CD14-positive monocyte (primary cell): ENCODE results near the gene RRP9. TPM values are rescaled to one million over a fixed set of nuclear protein-coding genes. Genes with fewer than 3 reads are reported as not detected.

ENCODE experiments used
- DNase-seq, 3 donors: peaks; one replicate each; pipeline ENCODE4 v3.0.0-alpha.2; 2011 to 2022
- H2AFZ ChIP-seq: 2 replicates; pipeline ENCODE4 v1.6.0; 2012; ENCODE audit warnings: mild to moderate bottlenecking, low read depth, low read length, inconsistent platforms; ENCODE audit not compliant: insufficient read depth, poor library complexity, severe bottlenecking
- H3K27ac ChIP-seq, 2 donors: 1 replicate in 1 of 2; 2 replicates in 1 of 2; pipeline ENCODE4 v1.5.1; 2012 to 2013; ENCODE audit warnings: low read length in 2 of 2, control low read depth in 1 of 2, inconsistent platforms in 1 of 2, low read depth in 1 of 2, mild to moderate bottlenecking in 1 of 2
- H3K27me3 ChIP-seq, 2 donors: one replicate each; pipeline versions ENCODE4 v1.6.0 to v1.6.1; 2011 to 2013; ENCODE audit warnings: low read length in 2 of 2; ENCODE audit not compliant: control insufficient read depth in 2 of 2, insufficient read depth in 2 of 2
- H3K36me3 ChIP-seq, 2 donors: replicated peaks in 1 of 2; 1 replicate in 1 of 2; 2 replicates in 1 of 2; pipeline versions ENCODE4 v1.5.1 to v1.6.1; 2012 to 2013; ENCODE audit warnings: low read length in 2 of 2, control low read depth in 1 of 2, inconsistent platforms in 1 of 2, mild to moderate bottlenecking in 1 of 2; ENCODE audit not compliant: insufficient read depth in 2 of 2, control insufficient read depth in 1 of 2
- H3K4me1 ChIP-seq, 2 donors: 1 replicate in 1 of 2; 2 replicates in 1 of 2; pipeline versions ENCODE4 v1.5.1 to v1.6.1; 2012 to 2013; ENCODE audit warnings: low read length in 2 of 2, control low read depth in 1 of 2, inconsistent platforms in 1 of 2, mild to moderate bottlenecking in 1 of 2, moderate library complexity in 1 of 2; ENCODE audit not compliant: insufficient read depth in 2 of 2, control insufficient read depth in 1 of 2
- H3K4me2 ChIP-seq: replicated peaks from 2 replicates; pipeline ENCODE3; 2012; ENCODE audit warnings: low read length, moderate library complexity, mild to moderate bottlenecking; ENCODE audit not compliant: poor library complexity, severe bottlenecking; ENCODE audit errors: extremely low read depth
- H3K4me3 ChIP-seq, 3 experiments: fragments of 200-600 bp in 1 of 3; sonication (generic) in 1 of 3; replicated peaks in 1 of 3; 1 replicate in 2 of 3; 2 replicates in 1 of 3; pipeline ENCODE4 v1.5.1; 2011 to 2013; ENCODE audit warnings: low read length in 3 of 3, mild to moderate bottlenecking in 3 of 3, control low read depth in 2 of 3, low read depth in 2 of 3, inconsistent platforms in 1 of 3, moderate library complexity in 1 of 3
- H3K79me2 ChIP-seq: 2 replicates; pipeline ENCODE4 v1.6.0; 2012; ENCODE audit warnings: mild to moderate bottlenecking, control low read depth, inconsistent platforms, low read length, moderate library complexity; ENCODE audit not compliant: insufficient read depth
- H3K9ac ChIP-seq: 2 replicates; pipeline ENCODE4 v1.6.0; 2017; ENCODE audit warnings: low read length, mild to moderate bottlenecking; ENCODE audit not compliant: insufficient read depth, poor library complexity, severe bottlenecking
- H3K9me3 ChIP-seq, 2 donors: replicated peaks in 1 of 2; 1 replicate in 1 of 2; 2 replicates in 1 of 2; pipeline versions ENCODE4 v1.5.1 to v1.6.1; 2012 to 2013; ENCODE audit warnings: low read length in 2 of 2, control low read depth in 1 of 2; ENCODE audit not compliant: control insufficient read depth in 1 of 2, insufficient read depth in 1 of 2
- H4K20me1 ChIP-seq: 2 replicates; pipeline ENCODE4 v1.6.0; 2012; ENCODE audit warnings: mild to moderate bottlenecking, low read length, control low read depth, moderate library complexity; ENCODE audit not compliant: insufficient read depth
- H3K27ac Mint-ChIP-seq, 7 donors: one replicate each; pipeline ENCODE4 v1.8.0; 2020; ENCODE audit warnings: mild to moderate bottlenecking in 7 of 7, mixed read lengths in 7 of 7, moderate library complexity in 6 of 7, inconsistent platforms in 2 of 7
- H3K27me3 Mint-ChIP-seq, 3 donors: one replicate each; pipeline ENCODE4 v1.8.0; 2021 to 2022; ENCODE audit warnings: low read depth in 3 of 3, mild to moderate bottlenecking in 3 of 3, mixed read lengths in 3 of 3, moderate library complexity in 3 of 3, inconsistent platforms in 1 of 3
- H3K36me3 Mint-ChIP-seq, 2 donors: one replicate each; pipeline ENCODE4 v1.8.0; 2020; ENCODE audit warnings: mixed read lengths in 2 of 2, inconsistent platforms in 1 of 2, mild to moderate bottlenecking in 1 of 2
- H3K4me1 Mint-ChIP-seq: one replicate; pipeline ENCODE4 v1.8.0; 2020; ENCODE audit warnings: mild to moderate bottlenecking, mixed read lengths
- H3K4me3 Mint-ChIP-seq, 2 donors: one replicate each; pipeline ENCODE4 v1.8.0; 2020; ENCODE audit warnings: mild to moderate bottlenecking in 2 of 2, mixed read lengths in 2 of 2, moderate library complexity in 1 of 2
- H3K9me3 Mint-ChIP-seq, 7 donors: one replicate each; pipeline ENCODE4 v1.8.0; 2020 to 2022; ENCODE audit warnings: mixed read lengths in 7 of 7, mild to moderate bottlenecking in 6 of 7, moderate library complexity in 6 of 7, inconsistent platforms in 2 of 7
- WGBS: methylation state at CpG from one replicate; pipeline ENCODE4 v1.1.5; 2013; ENCODE audit warnings: missing lambda C conversion rate; ENCODE audit not compliant: insufficient coverage; 5-methylcytosine and 5-hydroxymethylcytosine counted together
- intact Hi-C, 2 donors: fragments of 100-400 bp; cut with micrococcal nuclease; formaldehyde crosslinking; loops; one replicate each; pipeline versions ENCODE4 v1.15.0 to v1.15.1; 2023
- polyA plus RNA-seq, 3 donors: library from polyadenylated mRNA; depleted of rRNA in 1 of 3; unstranded in 2 of 3; stranded (reverse) in 1 of 3; fragments of 300-500 nt in 2 of 3; fragments of >200 nt in 1 of 3; fragmentation: Illumina TruSeq in 2 of 3; gene quantifications; 1 replicate in 2 of 3; 2 replicates in 1 of 3; pipeline ENCODE4 v1.2.3, GENCODE V29; 2012 to 2021
- TF ChIP-seq, protein P1 (sequence below): fragments of 200-600 bp; IDR thresholded peaks from one replicate; pipeline ENCODE4 v1.8.0; 2022; ENCODE audit warnings: antibody characterized with exemption, mild to moderate bottlenecking

Gene RRP9
- polyA plus RNA-seq, 3 donors: 6.7 to 10.4 (median 9.9) TPM

DNA sequence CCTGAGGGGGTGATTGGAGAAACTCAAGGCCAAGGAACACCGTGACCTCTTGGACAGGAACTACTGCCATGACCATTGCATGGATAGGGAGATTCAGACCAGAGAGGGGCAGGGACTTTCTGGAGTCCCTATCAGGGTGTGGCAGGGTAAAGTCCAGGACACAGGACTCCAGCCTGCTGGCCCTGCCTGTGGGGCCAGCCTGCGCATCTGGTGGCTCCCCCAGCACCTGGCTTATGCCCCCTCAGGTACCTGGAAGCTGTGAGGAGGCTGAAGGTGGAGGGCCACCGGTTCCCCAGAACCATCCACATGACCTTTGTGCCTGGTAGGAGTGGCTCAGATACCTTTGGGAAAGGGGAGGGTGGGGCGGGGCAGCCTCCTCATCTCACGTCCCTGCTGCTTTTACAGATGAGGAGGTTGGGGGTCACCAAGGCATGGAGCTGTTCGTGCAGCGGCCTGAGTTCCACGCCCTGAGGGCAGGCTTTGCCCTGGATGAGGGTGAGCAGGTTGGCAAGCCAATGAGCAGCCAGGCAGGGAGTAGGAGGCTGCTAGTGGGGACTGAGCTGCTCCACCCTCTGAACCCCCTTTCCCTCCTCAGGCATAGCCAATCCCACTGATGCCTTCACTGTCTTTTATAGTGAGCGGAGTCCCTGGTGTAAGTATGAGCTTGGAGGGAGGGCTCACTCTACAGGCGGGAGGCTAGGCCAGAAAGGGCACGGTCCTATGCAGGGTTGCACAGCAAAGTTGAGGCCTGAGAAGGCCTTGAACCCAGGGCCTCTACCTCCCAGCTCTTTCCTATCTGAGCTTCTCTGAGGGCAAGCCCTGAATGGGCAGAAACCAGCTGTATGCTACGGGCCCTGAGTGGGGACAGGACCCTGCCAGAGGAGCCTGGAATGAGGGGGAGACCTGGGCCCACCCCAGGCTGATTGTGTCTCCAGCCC lies 44.6 kb upstream of the RRP9 start:
- Mint-ChIP-seq H3K36me3 (peaks cover 3 to 4% of the 10 kb centered on the region in 2 donors), H3K27me3 (peaks cover 0 to 3% (median 0%) of the 10 kb centered on the region in 3 donors), H3K9me3 (peaks cover 0 to 2% (median 0%) of the 10 kb centered on the region in 7 donors), H3K27ac (peak overlapping the region in 2 of 7 donors; percentile 40 to 73), H3K4me3 (no peak overlapping the region), H3K4me1 (peaks cover 20% of the 10 kb centered on the region)
- intact Hi-C loops: no loop called here
- Histone ChIP-seq H3K4me2 (no peak overlapping the region), H2AFZ (no peak overlapping the region), H3K9ac (no peak overlapping the region), H3K4me1 (peaks cover 19 to 25% of the 10 kb centered on the region in 2 donors), H3K36me3 (peaks cover under 1 to 1% of the 10 kb centered on the region in 2 donors), H3K4me3 (no peak overlapping the region), H3K27me3 (no peaks in the 10 kb centered on the region), H3K27ac (no peak overlapping the region), H3K9me3 (no peaks in the 10 kb centered on the region), H4K20me1 (peaks cover 2% of the 10 kb centered on the region), H3K79me2 (peaks cover 1% of the 10 kb centered on the region)
- no peak for DNase-seq
- WGBS: 100% methylated on average over 2 of the region's 12 CpGs
- TF ChIP-seq, protein P1, sequence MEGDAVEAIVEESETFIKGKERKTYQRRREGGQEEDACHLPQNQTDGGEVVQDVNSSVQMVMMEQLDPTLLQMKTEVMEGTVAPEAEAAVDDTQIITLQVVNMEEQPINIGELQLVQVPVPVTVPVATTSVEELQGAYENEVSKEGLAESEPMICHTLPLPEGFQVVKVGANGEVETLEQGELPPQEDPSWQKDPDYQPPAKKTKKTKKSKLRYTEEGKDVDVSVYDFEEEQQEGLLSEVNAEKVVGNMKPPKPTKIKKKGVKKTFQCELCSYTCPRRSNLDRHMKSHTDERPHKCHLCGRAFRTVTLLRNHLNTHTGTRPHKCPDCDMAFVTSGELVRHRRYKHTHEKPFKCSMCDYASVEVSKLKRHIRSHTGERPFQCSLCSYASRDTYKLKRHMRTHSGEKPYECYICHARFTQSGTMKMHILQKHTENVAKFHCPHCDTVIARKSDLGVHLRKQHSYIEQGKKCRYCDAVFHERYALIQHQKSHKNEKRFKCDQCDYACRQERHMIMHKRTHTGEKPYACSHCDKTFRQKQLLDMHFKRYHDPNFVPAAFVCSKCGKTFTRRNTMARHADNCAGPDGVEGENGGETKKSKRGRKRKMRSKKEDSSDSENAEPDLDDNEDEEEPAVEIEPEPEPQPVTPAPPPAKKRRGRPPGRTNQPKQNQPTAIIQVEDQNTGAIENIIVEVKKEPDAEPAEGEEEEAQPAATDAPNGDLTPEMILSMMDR: no peak

DNA sequence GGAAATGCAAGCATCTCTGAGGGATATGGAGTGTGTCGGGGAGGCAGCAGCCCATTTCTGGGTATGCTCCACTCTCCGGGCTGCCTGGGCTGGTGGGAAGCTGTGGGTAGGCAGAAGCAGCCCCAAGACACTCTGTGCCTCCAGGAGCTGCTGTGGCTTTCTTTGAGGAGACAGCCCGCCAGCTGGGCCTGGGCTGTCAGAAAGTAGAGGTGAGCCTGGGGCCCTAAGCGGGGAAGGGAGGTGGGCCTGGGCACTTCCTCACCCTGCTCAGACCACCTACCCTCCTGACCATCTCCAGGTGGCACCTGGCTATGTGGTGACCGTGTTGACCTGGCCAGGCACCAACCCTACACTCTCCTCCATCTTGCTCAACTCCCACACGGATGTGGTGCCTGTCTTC lies 43.4 kb upstream of the RRP9 start:
- H3K27me3 Mint-ChIP-seq: peaks cover 0 to 4% (median 0%) of the 10 kb centered on the region in 3 donors
- no peak overlapping the region for H3K27ac Mint-ChIP-seq
- Histone ChIP-seq H3K27me3 (no peaks in the 10 kb centered on the region), H3K4me1 (peaks cover 19 to 25% of the 10 kb centered on the region in 2 donors), H3K4me3 (no peak overlapping the region), H2AFZ (no peak overlapping the region), H3K9ac (no peak overlapping the region), H3K27ac (no peak overlapping the region), H3K79me2 (peaks cover 5% of the 10 kb centered on the region), H4K20me1 (no peaks in the 10 kb centered on the region), H3K4me2 (no peak overlapping the region), H3K36me3 (no peaks in the 10 kb centered on the region), H3K9me3 (no peaks in the 10 kb centered on the region)
- TF ChIP-seq, protein P1: no peak
- no peak overlapping the region for H3K4me3 Mint-ChIP-seq
- H3K4me1 Mint-ChIP-seq: peaks cover 25% of the 10 kb centered on the region
- WGBS: 100% methylated on average over 1 of the region's 6 CpGs
- peaks cover 0 to 2% (median 0%) of the 10 kb centered on the region in 7 donors for H3K9me3 Mint-ChIP-seq
- DNase-seq: no peak
- peaks cover 0 to 7% of the 10 kb centered on the region in 2 donors for H3K36me3 Mint-ChIP-seq
- intact Hi-C loops: no loop called here
